ENCODE data around the gene D2HGDH. TPM values are rescaled to one million over a fixed set of nuclear protein-coding genes. Genes with fewer than 3 reads are reported as not detected.
A peak's percentile ranks its signal among the peaks of the same experiment; 100 is the strongest.

The D2HGDH gene
- total RNA-seq, 1 donor from 2014 or later: 10.0 TPM

DNA sequence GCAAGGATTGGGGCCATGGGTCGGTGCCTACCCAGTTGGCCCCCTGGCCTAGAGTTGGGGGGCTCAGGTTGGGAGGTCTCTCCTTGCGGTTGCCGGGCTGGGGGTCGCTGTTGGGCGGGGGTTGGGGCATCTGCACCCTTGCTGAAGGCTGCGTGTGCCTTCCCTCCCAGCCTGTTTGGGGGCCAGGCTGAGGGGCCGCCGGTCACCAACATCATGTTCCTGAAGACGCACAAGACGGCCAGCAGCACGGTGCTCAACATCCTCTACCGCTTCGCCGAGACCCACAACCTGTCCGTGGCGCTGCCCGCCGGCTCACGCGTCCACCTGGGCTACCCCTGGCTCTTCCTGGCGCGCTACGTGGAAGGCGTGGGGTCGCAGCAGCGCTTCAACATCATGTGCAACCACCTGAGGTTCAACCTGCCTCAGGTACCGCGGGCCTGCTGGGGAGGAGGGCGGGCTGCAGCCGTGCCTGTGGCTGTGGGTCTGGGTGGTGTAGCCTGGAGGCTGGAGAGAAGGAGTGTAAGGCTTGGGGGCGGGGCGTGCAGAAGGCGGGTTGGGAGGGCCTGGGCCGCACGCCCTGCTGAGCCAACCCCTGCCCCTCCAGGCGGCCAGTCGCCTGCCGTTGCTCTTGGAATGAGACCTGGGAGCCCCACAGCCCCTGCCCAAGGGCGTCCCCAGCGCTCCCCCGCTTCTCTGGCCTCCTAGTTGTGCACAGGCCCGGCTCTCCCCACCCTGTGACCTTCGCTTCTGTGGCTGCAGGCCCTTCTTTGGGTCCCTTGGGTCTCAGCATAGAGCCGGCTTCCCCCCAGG is 67.4 kb downstream of the D2HGDH start:
- DNase-seq (ENCODE audit: low read depth): no peak
- Mint-ChIP-seq H3K4me3 (ENCODE audit: unreplicated experiment) (no peak overlapping the region), H3K27me3 (ENCODE audit: low read depth, unreplicated experiment) (peaks cover 23% of the 10 kb centered on the region), H3K36me3 (ENCODE audit: low read depth, unreplicated experiment) (peaks cover 3% of the 10 kb centered on the region), H3K4me1 (ENCODE audit: low read depth, unreplicated experiment) (peaks cover 2% of the 10 kb centered on the region), H3K9me3 (ENCODE audit: unreplicated experiment) (no peaks in the 10 kb centered on the region), H3K27ac (ENCODE audit: unreplicated experiment) (no peak overlapping the region)
- H3K4me2 ChIP-seq (ENCODE audit: low read length): no peak overlapping the region
- H3K27me3 ChIP-seq (ENCODE audit: insufficient read depth, low read length): peaks cover 8% of the 10 kb centered on the region
- peaks cover 16% of the 10 kb centered on the region for H3K4me1 ChIP-seq (ENCODE audit: insufficient read depth, low read length)
- H3K9me3 ChIP-seq (ENCODE audit: insufficient read depth, low read depth, low read length): no peaks in the 10 kb centered on the region
- no peaks in the 10 kb centered on the region for H4K20me1 ChIP-seq (ENCODE audit: insufficient read depth, low read length)
- no peak overlapping the region for H3K9ac ChIP-seq (ENCODE audit: low read length)
- no peak overlapping the region for H3K4me3 ChIP-seq (ENCODE audit: insufficient read depth, low read depth, low read length)
- no peaks in the 10 kb centered on the region for H3K79me2 ChIP-seq (ENCODE audit: insufficient read depth, low read length)
- no peaks in the 10 kb centered on the region for H3K36me3 ChIP-seq (ENCODE audit: insufficient read depth, low read length)
- H2AFZ ChIP-seq (ENCODE audit: low read depth, low read length): no peak overlapping the region
- FAIRE-seq: no peak
- no peak overlapping the region for H3K27ac ChIP-seq (ENCODE audit: low read depth, low read length)
- TF ChIP-seq, protein P1, sequence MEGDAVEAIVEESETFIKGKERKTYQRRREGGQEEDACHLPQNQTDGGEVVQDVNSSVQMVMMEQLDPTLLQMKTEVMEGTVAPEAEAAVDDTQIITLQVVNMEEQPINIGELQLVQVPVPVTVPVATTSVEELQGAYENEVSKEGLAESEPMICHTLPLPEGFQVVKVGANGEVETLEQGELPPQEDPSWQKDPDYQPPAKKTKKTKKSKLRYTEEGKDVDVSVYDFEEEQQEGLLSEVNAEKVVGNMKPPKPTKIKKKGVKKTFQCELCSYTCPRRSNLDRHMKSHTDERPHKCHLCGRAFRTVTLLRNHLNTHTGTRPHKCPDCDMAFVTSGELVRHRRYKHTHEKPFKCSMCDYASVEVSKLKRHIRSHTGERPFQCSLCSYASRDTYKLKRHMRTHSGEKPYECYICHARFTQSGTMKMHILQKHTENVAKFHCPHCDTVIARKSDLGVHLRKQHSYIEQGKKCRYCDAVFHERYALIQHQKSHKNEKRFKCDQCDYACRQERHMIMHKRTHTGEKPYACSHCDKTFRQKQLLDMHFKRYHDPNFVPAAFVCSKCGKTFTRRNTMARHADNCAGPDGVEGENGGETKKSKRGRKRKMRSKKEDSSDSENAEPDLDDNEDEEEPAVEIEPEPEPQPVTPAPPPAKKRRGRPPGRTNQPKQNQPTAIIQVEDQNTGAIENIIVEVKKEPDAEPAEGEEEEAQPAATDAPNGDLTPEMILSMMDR (IDR thresholded peaks at IDR 0.05; ENCODE audit: insufficient read depth, low read depth, low read length): no peak
- no peak for TF ChIP-seq EZH2 (IDR thresholded peaks at IDR 0.05; ENCODE audit: insufficient read depth, low read length)

DNA sequence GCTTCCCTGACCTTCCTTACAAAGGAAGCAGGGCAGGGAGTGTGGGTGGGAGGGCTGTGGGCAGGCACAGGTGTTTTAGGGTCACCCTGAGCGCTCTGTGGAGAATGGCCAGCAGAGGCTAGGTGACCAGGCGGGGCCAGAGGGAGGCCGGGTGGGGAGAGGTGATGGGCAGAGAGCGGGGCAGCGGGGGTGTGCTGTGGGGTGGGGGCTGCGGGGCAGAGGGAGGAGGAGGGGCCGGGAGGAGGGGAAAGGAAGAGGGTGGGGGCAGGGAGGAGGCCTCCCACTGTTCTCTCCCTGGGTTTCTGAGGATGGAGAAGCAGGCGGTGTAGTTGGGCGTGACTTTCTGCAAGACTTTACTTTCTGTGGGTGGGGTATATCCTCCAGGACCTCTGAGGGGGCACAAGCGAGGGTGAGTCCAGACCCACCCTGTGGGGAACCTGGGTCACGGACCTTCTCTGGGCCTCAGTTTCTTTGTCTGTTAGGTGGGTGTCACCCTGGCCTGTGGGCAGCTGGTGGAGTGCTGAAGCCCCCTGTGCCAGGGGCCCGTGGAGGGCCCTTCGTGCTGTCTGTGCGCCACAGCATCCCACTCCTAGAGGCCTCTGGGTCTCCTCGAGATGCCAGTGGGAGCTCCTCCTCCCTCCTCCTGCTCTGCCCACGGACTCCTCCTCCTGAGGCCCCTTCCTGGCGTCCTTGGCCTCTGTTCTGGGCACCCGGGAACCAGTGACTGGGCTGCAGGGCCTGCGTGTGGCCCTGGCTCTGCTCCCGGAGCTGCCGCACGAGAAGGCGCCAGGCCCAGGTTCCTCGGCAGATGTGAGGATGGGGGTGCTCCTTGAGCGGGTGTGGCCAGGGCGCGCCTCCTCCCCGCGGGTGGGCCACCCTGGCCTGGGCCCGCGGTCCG is 68.2 kb downstream of the D2HGDH start:
- Mint-ChIP-seq H3K9me3 (ENCODE audit: unreplicated experiment) (no peaks in the 10 kb centered on the region), H3K4me1 (ENCODE audit: low read depth, unreplicated experiment) (peaks cover 2% of the 10 kb centered on the region), H3K27ac (ENCODE audit: unreplicated experiment) (no peak overlapping the region), H3K4me3 (ENCODE audit: unreplicated experiment) (no peak overlapping the region), H3K36me3 (ENCODE audit: low read depth, unreplicated experiment) (no peaks in the 10 kb centered on the region), H3K27me3 (ENCODE audit: low read depth, unreplicated experiment) (peaks cover 19% of the 10 kb centered on the region)
- Histone ChIP-seq H3K36me3 (ENCODE audit: insufficient read depth, low read length) (no peaks in the 10 kb centered on the region), H3K4me3 (ENCODE audit: insufficient read depth, low read depth, low read length) (no peak overlapping the region), H3K9ac (ENCODE audit: low read length) (no peak overlapping the region), H2AFZ (ENCODE audit: low read depth, low read length) (no peak overlapping the region), H4K20me1 (ENCODE audit: insufficient read depth, low read length) (no peaks in the 10 kb centered on the region), H3K27me3 (ENCODE audit: insufficient read depth, low read length) (peaks cover 4% of the 10 kb centered on the region), H3K79me2 (ENCODE audit: insufficient read depth, low read length) (no peaks in the 10 kb centered on the region), H3K27ac (ENCODE audit: low read depth, low read length) (no peak overlapping the region), H3K4me2 (ENCODE audit: low read length) (peak overlapping the region; percentile 86), H3K9me3 (ENCODE audit: insufficient read depth, low read depth, low read length) (no peaks in the 10 kb centered on the region), H3K4me1 (ENCODE audit: insufficient read depth, low read length) (peaks cover 16% of the 10 kb centered on the region)
- TF ChIP-seq, protein P1 (IDR thresholded peaks at IDR 0.05; ENCODE audit: insufficient read depth, low read depth, low read length): no peak
- TF ChIP-seq EZH2 (IDR thresholded peaks at IDR 0.05; ENCODE audit: insufficient read depth, low read length): no peak
- DNase-seq (ENCODE audit: low read depth) (no peak), FAIRE-seq (no peak)
